ENCODE data around the gene ELFN2. TPM values are rescaled to one million over a fixed set of nuclear protein-coding genes. Genes with fewer than 3 reads are reported as not detected.
A peak's percentile ranks its signal among the peaks of the same experiment; 100 is the strongest.

Gene ELFN2
- total and polyA plus RNA-seq, 2 of the 13 experiments (the other 11 are each of a cell fraction or from before 2014, with no cell fraction given): 0.01 TPM; not detected in 1

DNA sequence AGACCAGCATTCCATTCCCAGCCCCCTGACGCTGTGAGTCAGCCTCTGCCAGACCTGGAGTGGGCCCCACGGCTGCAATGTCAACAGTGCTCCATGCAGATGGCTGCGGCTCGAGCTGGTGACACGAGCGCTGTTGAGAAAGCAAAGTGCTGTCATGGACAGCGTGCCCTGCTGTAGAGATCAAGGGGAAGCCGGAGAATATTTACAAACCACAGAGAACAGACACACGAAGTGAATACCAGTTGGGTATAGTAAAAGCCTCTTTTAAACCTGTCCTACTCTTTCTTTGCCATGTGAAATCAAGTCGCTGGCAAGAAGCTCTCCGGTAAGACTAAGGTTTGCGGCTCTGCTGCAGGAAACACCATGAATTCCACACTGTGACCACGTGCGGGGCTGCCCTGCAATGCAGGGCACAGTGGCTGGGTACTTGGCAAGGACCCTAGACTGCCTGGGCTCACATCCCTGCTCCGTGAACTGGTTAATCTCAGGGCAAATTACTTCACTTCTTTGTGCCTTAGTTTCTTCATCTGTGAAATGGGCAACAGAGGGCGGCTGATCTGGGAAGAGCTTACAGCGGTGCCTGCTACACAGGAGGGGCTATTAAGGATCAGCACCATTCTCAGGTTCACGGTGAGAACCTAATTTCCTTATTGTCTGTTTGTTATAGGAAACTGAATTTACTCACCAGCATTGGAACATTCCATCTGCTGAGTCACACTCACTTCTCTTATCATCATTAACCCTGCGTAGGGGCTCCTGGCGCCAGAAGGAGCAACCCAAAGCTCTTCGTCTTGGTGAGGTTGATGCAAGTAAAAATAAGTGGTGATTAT lies 27.8 kb upstream of the ELFN2 start (continued):
- TF ChIP-seq, protein P1, sequence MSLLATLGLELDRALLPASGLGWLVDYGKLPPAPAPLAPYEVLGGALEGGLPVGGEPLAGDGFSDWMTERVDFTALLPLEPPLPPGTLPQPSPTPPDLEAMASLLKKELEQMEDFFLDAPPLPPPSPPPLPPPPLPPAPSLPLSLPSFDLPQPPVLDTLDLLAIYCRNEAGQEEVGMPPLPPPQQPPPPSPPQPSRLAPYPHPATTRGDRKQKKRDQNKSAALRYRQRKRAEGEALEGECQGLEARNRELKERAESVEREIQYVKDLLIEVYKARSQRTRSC (CRISPR knock-in tag; IDR thresholded peaks at IDR 0.05; ENCODE audit: low read depth): no peak
- no peak for TF ChIP-seq ZNF761 (CRISPR knock-in tag; conservative IDR thresholded peaks at IDR 0.05)
- peak; percentile 75 for TF ChIP-seq IRF2 (CRISPR knock-in tag; IDR thresholded peaks at IDR 0.05)
- 0 out of 2 replicates have a peak, but pooled peaks have one; percentile 24 for TF ChIP-seq KDM4B (CRISPR knock-in tag; IDR thresholded peaks at IDR 0.05)
- no peak for TF ChIP-seq KMT2B (CRISPR knock-in tag; IDR thresholded peaks at IDR 0.05)
- peak; percentile 78 for TF ChIP-seq ZNF652 (CRISPR knock-in tag; IDR thresholded peaks at IDR 0.05; ENCODE audit: borderline replicate concordance, low read depth)
- TF ChIP-seq YEATS2 (CRISPR knock-in tag; IDR thresholded peaks at IDR 0.05; ENCODE audit: borderline replicate concordance): peak; percentile 71; the same call in 1 of the 2 replicates
- TF ChIP-seq, protein P2, sequence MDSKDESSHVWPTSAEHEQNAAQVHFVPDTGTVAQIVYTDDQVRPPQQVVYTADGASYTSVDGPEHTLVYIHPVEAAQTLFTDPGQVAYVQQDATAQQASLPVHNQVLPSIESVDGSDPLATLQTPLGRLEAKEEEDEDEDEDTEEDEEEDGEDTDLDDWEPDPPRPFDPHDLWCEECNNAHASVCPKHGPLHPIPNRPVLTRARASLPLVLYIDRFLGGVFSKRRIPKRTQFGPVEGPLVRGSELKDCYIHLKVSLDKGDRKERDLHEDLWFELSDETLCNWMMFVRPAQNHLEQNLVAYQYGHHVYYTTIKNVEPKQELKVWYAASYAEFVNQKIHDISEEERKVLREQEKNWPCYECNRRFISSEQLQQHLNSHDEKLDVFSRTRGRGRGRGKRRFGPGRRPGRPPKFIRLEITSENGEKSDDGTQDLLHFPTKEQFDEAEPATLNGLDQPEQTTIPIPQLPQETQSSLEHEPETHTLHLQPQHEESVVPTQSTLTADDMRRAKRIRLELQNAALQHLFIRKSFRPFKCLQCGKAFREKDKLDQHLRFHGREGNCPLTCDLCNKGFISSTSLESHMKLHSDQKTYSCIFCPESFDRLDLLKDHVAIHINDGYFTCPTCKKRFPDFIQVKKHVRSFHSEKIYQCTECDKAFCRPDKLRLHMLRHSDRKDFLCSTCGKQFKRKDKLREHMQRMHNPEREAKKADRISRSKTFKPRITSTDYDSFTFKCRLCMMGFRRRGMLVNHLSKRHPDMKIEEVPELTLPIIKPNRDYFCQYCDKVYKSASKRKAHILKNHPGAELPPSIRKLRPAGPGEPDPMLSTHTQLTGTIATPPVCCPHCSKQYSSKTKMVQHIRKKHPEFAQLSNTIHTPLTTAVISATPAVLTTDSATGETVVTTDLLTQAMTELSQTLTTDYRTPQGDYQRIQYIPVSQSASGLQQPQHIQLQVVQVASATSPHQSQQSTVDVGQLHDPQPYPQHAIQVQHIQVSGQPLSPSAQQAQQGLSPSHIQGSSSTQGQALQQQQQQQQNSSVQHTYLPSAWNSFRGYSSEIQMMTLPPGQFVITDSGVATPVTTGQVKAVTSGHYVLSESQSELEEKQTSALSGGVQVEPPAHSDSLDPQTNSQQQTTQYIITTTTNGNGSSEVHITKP (CRISPR knock-in tag; IDR thresholded peaks at IDR 0.05; ENCODE audit: low read depth): 0 out of 2 replicates have a peak, but pooled peaks have one; percentile 52
- peak; percentile 92 for TF ChIP-seq TEAD3 (CRISPR knock-in tag; optimal IDR thresholded peaks at IDR 0.05; ENCODE audit: borderline replicate concordance)
- no peak for TF ChIP-seq FOXP1 (IDR thresholded peaks at IDR 0.05)
- TF ChIP-seq FOXP1 (CRISPR knock-in tag; IDR thresholded peaks at IDR 0.05): peak; percentile 65; the same call in 1 of the 2 replicates
- peak; percentile 32; the same call in 1 of the 2 replicates for TF ChIP-seq CREM (IDR thresholded peaks at IDR 0.05)
- TF ChIP-seq CREM (CRISPR knock-in tag; IDR thresholded peaks at IDR 0.05): no peak
- no peak for TF ChIP-seq ZNF569 (CRISPR knock-in tag; IDR thresholded peaks at IDR 0.05; ENCODE audit: borderline replicate concordance)
- TF ChIP-seq MATR3 (CRISPR knock-in tag; IDR thresholded peaks at IDR 0.05): no peak
- no peak for TF ChIP-seq WIZ (CRISPR knock-in tag; IDR thresholded peaks at IDR 0.05)
- TF ChIP-seq NFE2L2 (IDR thresholded peaks at IDR 0.05; ENCODE audit: low read length): peak; percentile 56; the same call in 1 of the 2 replicates
- TF ChIP-seq MAZ (IDR thresholded peaks at IDR 0.05; ENCODE audit: borderline replicate concordance, low read depth, low read length): no peak
- peak; percentile 47; the same call in 1 of the 2 replicates for TF ChIP-seq MAZ (CRISPR knock-in tag; IDR thresholded peaks at IDR 0.05; ENCODE audit: low read depth)
- TF ChIP-seq, protein P3, sequence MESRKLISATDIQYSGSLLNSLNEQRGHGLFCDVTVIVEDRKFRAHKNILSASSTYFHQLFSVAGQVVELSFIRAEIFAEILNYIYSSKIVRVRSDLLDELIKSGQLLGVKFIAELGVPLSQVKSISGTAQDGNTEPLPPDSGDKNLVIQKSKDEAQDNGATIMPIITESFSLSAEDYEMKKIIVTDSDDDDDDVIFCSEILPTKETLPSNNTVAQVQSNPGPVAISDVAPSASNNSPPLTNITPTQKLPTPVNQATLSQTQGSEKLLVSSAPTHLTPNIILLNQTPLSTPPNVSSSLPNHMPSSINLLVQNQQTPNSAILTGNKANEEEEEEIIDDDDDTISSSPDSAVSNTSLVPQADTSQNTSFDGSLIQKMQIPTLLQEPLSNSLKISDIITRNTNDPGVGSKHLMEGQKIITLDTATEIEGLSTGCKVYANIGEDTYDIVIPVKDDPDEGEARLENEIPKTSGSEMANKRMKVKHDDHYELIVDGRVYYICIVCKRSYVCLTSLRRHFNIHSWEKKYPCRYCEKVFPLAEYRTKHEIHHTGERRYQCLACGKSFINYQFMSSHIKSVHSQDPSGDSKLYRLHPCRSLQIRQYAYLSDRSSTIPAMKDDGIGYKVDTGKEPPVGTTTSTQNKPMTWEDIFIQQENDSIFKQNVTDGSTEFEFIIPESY (CRISPR knock-in tag; IDR thresholded peaks at IDR 0.05): peak; percentile 25; the same call in 1 of the 2 replicates
- TF ChIP-seq HMG20A (CRISPR knock-in tag; IDR thresholded peaks at IDR 0.05; ENCODE audit: borderline replicate concordance): peak; percentile 86; the same call in 1 of the 2 replicates
- TF ChIP-seq HDAC2 (CRISPR knock-in tag; IDR thresholded peaks at IDR 0.05): peak; percentile 88
- TF ChIP-seq XRCC5 (optimal IDR thresholded peaks at IDR 0.05; ENCODE audit: low read length): peak; percentile 60
- TF ChIP-seq FOXO1 (CRISPR knock-in tag; IDR thresholded peaks at IDR 0.05): peak; percentile 82; the same call in 1 of the 2 replicates
- no peak for TF ChIP-seq NR2F6 (IDR thresholded peaks at IDR 0.05)
- TF ChIP-seq NR2F6 (CRISPR knock-in tag; IDR thresholded peaks at IDR 0.05): peak; percentile 53
- TF ChIP-seq SETDB1 (CRISPR knock-in tag; IDR thresholded peaks at IDR 0.05; ENCODE audit: borderline replicate concordance): no peak

All from HepG2 (cell line).